SK-N-SH treated with all-trans-retinoic acid at 6 μM for 48 hours (cell line): ENCODE results near the gene SLC10A3.

Source experiments
- ATAC-seq: fragments of 200-7000 bp; cut with Tn5 transposase; 3 replicates; pipeline ENCODE4 v1.9.1; 2020; ENCODE audit warnings: mild to moderate bottlenecking, moderate library complexity
- ARNTL ChIP-seq: fragments of 450-650 bp; formaldehyde crosslinking; IDR thresholded peaks from 2 replicates; pipeline ENCODE4 v1.5.0; 2020; ENCODE audit warnings: low read depth, mild to moderate bottlenecking, moderate library complexity, borderline replicate concordance
- BACH2 ChIP-seq: fragments of 250-450 bp; sonication (Bioruptor Pico); IDR thresholded peaks from 2 replicates; pipeline ENCODE4 v1.9.0; 2021; ENCODE audit warnings: mild to moderate bottlenecking, borderline replicate concordance
- CSDC2 ChIP-seq: fragments of 250-450 bp; sonication (Bioruptor Pico); IDR thresholded peaks from 2 replicates; pipeline ENCODE4 v1.5.0; 2020; ENCODE audit warnings: mild to moderate bottlenecking, moderate library complexity
- CSRNP3 ChIP-seq: fragments of 250-450 bp; sonication (Bioruptor Pico); IDR thresholded peaks from 2 replicates; pipeline ENCODE4 v1.5.1; 2021; ENCODE audit warnings: mild to moderate bottlenecking, moderate library complexity
- GLIS3 ChIP-seq: fragments of 250-450 bp; sonication (Bioruptor Pico); IDR thresholded peaks from 2 replicates; pipeline ENCODE4 v1.5.0; 2020; ENCODE audit warnings: mild to moderate bottlenecking, moderate library complexity
- ISL1 ChIP-seq: fragments of 250-450 bp; sonication (Bioruptor Pico); IDR thresholded peaks from 2 replicates; pipeline ENCODE4 v2.1.2; 2022; ENCODE audit warnings: mild to moderate bottlenecking, moderate library complexity
- OSR1 ChIP-seq: fragments of 250-450 bp; sonication (Bioruptor Pico); IDR thresholded peaks from 2 replicates; pipeline ENCODE4 v1.8.0; 2022; ENCODE audit warnings: moderate library complexity, mild to moderate bottlenecking, inconsistent platforms
- PATZ1 ChIP-seq: fragments of 250-450 bp; sonication (Bioruptor Pico); IDR thresholded peaks from 2 replicates; pipeline ENCODE4 v1.8.0; 2020; ENCODE audit warnings: mild to moderate bottlenecking, moderate library complexity, borderline replicate concordance
- POU6F1 ChIP-seq: fragments of 250-450 bp; sonication (Bioruptor Pico); IDR thresholded peaks from 2 replicates; pipeline ENCODE4 v1.8.0; 2021; ENCODE audit warnings: low read depth, mild to moderate bottlenecking, moderate library complexity, borderline replicate concordance
- PPARA ChIP-seq: fragments of 250-450 bp; sonication (Bioruptor Pico); IDR thresholded peaks from 2 replicates; pipeline ENCODE4 v1.5.0; 2020; ENCODE audit warnings: mild to moderate bottlenecking, borderline replicate concordance
- RARB ChIP-seq: fragments of 250-450 bp; sonication (Bioruptor Pico); IDR thresholded peaks from 2 replicates; pipeline ENCODE4 v1.8.0; 2021; ENCODE audit warnings: mild to moderate bottlenecking, moderate library complexity
- SNAI2 ChIP-seq: fragments of 250-450 bp; sonication (Bioruptor Pico); IDR thresholded peaks from 2 replicates; pipeline ENCODE4 v1.5.0; 2020; ENCODE audit warnings: mild to moderate bottlenecking, moderate library complexity
- TCF4 ChIP-seq: fragments of 250-450 bp; sonication (Bioruptor Pico); IDR thresholded peaks from 2 replicates; pipeline ENCODE4 v1.8.0; 2021; ENCODE audit warnings: mild to moderate bottlenecking, moderate library complexity, borderline replicate concordance
- TOX ChIP-seq: fragments of 250-450 bp; sonication (Bioruptor Pico); IDR thresholded peaks from 2 replicates; pipeline ENCODE4 v1.8.0; 2021; ENCODE audit warnings: mild to moderate bottlenecking, moderate library complexity, borderline replicate concordance
- TSHZ2 ChIP-seq: fragments of 250-450 bp; sonication (Bioruptor Pico); IDR thresholded peaks from 2 replicates; pipeline ENCODE4 v1.5.0; 2020; ENCODE audit warnings: mild to moderate bottlenecking, moderate library complexity
- ZFP3 ChIP-seq: fragments of 250-450 bp; sonication (Bioruptor Pico); IDR thresholded peaks from 2 replicates; pipeline ENCODE4 v1.5.0; 2020; ENCODE audit warnings: mild to moderate bottlenecking, moderate library complexity
- ZFP30 ChIP-seq: fragments of 450-650 bp; formaldehyde crosslinking; IDR thresholded peaks from 2 replicates; pipeline ENCODE4 v1.5.0; 2022; ENCODE audit warnings: mild to moderate bottlenecking, moderate library complexity
- ZNF70 ChIP-seq: fragments of 450-650 bp; formaldehyde crosslinking; IDR thresholded peaks from 2 replicates; pipeline ENCODE4 v1.5.0; 2020; ENCODE audit warnings: mild to moderate bottlenecking, moderate library complexity
- ZNF8 ChIP-seq: fragments of 450-650 bp; formaldehyde crosslinking; IDR thresholded peaks from 2 replicates; pipeline ENCODE4 v1.5.0; 2020; ENCODE audit warnings: mild to moderate bottlenecking, moderate library complexity

The SLC10A3 gene

GRCh38 chrX:154468217-154468616 lies 22.2 kb downstream of the SLC10A3 start (continued):
- no peak for TF ChIP-seq GLIS3
- no peak for TF ChIP-seq ZNF8 (CRISPR knock-in tag)

- ATAC-seq, result no peak
These were observed 22.9 kb downstream of the SLC10A3 start for GRCh38 chrX:154467556-154467955.

GRCh38 chrX:154466907-154467306 lies 23.5 kb downstream of the SLC10A3 start:
- TF ChIP-seq GLIS3 (no peak), POU6F1 (CRISPR knock-in tag) (no peak), TSHZ2 (CRISPR knock-in tag) (no peak), SNAI2 (CRISPR knock-in tag) (no peak), ZNF70 (CRISPR knock-in tag) (no peak), CSRNP3 (no peak), ARNTL (CRISPR knock-in tag) (no peak), PPARA (CRISPR knock-in tag) (no peak), CSDC2 (CRISPR knock-in tag) (no peak), PATZ1 (CRISPR knock-in tag) (no peak), TCF4 (CRISPR knock-in tag) (no peak), ZFP3 (CRISPR knock-in tag) (no peak), ZNF8 (CRISPR knock-in tag) (no peak), ISL1 (CRISPR knock-in tag) (no peak)
- no peak for ATAC-seq

More at GRCh38 chrX:154467556-154467955, 22.9 kb downstream of the SLC10A3 start:
- TF ChIP-seq ZNF8 (CRISPR knock-in tag) (no peak), ZNF70 (CRISPR knock-in tag) (no peak), GLIS3 (no peak), OSR1 (CRISPR knock-in tag) (no peak), ARNTL (CRISPR knock-in tag) (no peak), RARB (CRISPR knock-in tag) (no peak), TSHZ2 (CRISPR knock-in tag) (no peak), TCF4 (CRISPR knock-in tag) (no peak), SNAI2 (CRISPR knock-in tag) (no peak)

- ATAC-seq, result no peak
- TF ChIP-seq GLIS3 (no peak), ZNF8 (CRISPR knock-in tag) (no peak), TCF4 (CRISPR knock-in tag) (no peak), BACH2 (no peak), TSHZ2 (CRISPR knock-in tag) (no peak), ZNF70 (CRISPR knock-in tag) (no peak), ISL1 (CRISPR knock-in tag) (no peak), ZFP30 (CRISPR knock-in tag) (no peak), TOX (CRISPR knock-in tag) (no peak), SNAI2 (CRISPR knock-in tag) (no peak), CSDC2 (CRISPR knock-in tag) (no peak), RARB (CRISPR knock-in tag) (no peak), PATZ1 (CRISPR knock-in tag) (no peak)
These were observed 24.4 kb downstream of the SLC10A3 start for GRCh38 chrX:154466036-154466435.
